Right lobe of liver (tissue), 6 donors: ENCODE data around the gene ENTR1. TPM values are rescaled to one million over a fixed set of nuclear protein-coding genes. Genes with fewer than 3 reads are reported as not detected.

Source experiments
- ATAC-seq, 4 donors: fragments of 200-7000 bp; cut with Tn5 transposase; one replicate each; pipeline ENCODE4 v1.9.1; 2020; ENCODE audit warnings: mild to moderate bottlenecking in 4 of 4, moderate library complexity in 4 of 4
- DNase-seq, 3 donors: peaks; one replicate each; pipeline ENCODE4 v3.0.0-alpha.2; 2020
- H3K27ac ChIP-seq, 3 donors: fragments of 200-600 bp; one replicate each; pipeline ENCODE4 v1.8.0; 2022
- H3K27me3 ChIP-seq, 2 donors: fragments of 200-600 bp; one replicate each; pipeline ENCODE4 v1.8.0; 2022
- H3K36me3 ChIP-seq, 4 donors: fragments of 200-600 bp; sonication (generic) in 1 of 4; one replicate each; pipeline versions ENCODE4 v1.5.1 to v1.8.0; 2017 to 2022; ENCODE audit warnings: control low read depth in 1 of 4
- H3K4me1 ChIP-seq, 4 donors: fragments of 200-600 bp; sonication (generic) in 1 of 4; one replicate each; pipeline versions ENCODE4 v1.5.1 to v1.8.0; 2017 to 2022; ENCODE audit warnings: control low read depth in 1 of 4
- H3K4me3 ChIP-seq, 3 donors: fragments of 200-600 bp; one replicate each; pipeline ENCODE4 v1.8.0; 2022
- H3K9me3 ChIP-seq, 4 donors: fragments of 200-600 bp; sonication (generic) in 1 of 4; one replicate each; pipeline versions ENCODE4 v1.5.1 to v1.8.0; 2017 to 2022; ENCODE audit warnings: control low read depth in 1 of 4
- POLR2A ChIP-seq: fragments of 450-650 bp; IDR thresholded peaks from one replicate; pipeline ENCODE4 v1.6.1; 2017; ENCODE audit warnings: antibody characterized with exemption, mild to moderate bottlenecking
- WGBS: methylation state at CpG from one replicate; pipeline ENCODE4 v1.1.6; 2018; ENCODE audit warnings: low coverage, low lambda C conversion rate; ENCODE audit not compliant: insufficient coverage; ENCODE audit errors: missing lambda C conversion rate; 5-methylcytosine and 5-hydroxymethylcytosine counted together
- intact Hi-C, 2 donors: fragments of 100-400 bp; cut with DNase I; formaldehyde crosslinking; loops; one replicate each; pipeline versions ENCODE4 v1.11.2 to v1.14.1; 2022
- long read RNA-seq: library from polyadenylated mRNA; unstranded; transcript quantifications from one replicate; pipeline ENCODE4 v2.0.0, GENCODE V29; 2019
- total RNA-seq, 6 experiments: library from RNA; depleted of rRNA in 2 of 6; stranded (reverse); fragments of >200 nt in 2 of 6; fragmentation: NEBNext Ultra II Directional in 3 of 6; extraction: Animal tissue kit (Norgen Biotek cat#: 25700) in 3 of 6; gene quantifications; one replicate each; pipeline versions ENCODE4 v1.1.0 to v1.2.4, GENCODE V29; 2016 to 2023
- TF ChIP-seq, protein P1 (sequence below), 4 donors: fragments of 200-600 bp in 3 of 4; fragments of 450-650 bp in 1 of 4; IDR thresholded peaks; one replicate each; pipeline versions ENCODE4 v1.5.1 to v1.8.0; 2016 to 2022; ENCODE audit warnings: antibody characterized with exemption in 4 of 4, mild to moderate bottlenecking in 2 of 4
- donor health status: DM: no; HTN: yes; CAD: no.
- donor health status: DM: no; HTN: no; CAD: no.
- donor health status: DM: no; HTN: no; CAD: no.
- donor health status: DM: no; HTN: yes; CAD: no.
- donor health status: DM: no; HTN: yes; CAD: no.

Gene ENTR1, protein sequence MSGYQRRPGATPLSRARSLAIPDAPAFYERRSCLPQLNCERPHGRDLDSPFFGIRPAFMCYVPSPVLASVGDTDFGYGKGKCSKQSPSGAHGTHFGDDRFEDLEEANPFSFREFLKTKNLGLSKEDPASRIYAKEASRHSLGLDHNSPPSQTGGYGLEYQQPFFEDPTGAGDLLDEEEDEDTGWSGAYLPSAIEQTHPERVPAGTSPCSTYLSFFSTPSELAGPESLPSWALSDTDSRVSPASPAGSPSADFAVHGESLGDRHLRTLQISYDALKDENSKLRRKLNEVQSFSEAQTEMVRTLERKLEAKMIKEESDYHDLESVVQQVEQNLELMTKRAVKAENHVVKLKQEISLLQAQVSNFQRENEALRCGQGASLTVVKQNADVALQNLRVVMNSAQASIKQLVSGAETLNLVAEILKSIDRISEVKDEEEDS
- 10 to 100 TPM; 27.9 to 53.5 (median 35.4) TPM for total RNA-seq
- long read RNA-seq, partial matches to known transcripts = 1 of 2 reads
- long read RNA-seq, other reads (novel, unspliced or antisense) = 1 of 2 reads

DNA sequence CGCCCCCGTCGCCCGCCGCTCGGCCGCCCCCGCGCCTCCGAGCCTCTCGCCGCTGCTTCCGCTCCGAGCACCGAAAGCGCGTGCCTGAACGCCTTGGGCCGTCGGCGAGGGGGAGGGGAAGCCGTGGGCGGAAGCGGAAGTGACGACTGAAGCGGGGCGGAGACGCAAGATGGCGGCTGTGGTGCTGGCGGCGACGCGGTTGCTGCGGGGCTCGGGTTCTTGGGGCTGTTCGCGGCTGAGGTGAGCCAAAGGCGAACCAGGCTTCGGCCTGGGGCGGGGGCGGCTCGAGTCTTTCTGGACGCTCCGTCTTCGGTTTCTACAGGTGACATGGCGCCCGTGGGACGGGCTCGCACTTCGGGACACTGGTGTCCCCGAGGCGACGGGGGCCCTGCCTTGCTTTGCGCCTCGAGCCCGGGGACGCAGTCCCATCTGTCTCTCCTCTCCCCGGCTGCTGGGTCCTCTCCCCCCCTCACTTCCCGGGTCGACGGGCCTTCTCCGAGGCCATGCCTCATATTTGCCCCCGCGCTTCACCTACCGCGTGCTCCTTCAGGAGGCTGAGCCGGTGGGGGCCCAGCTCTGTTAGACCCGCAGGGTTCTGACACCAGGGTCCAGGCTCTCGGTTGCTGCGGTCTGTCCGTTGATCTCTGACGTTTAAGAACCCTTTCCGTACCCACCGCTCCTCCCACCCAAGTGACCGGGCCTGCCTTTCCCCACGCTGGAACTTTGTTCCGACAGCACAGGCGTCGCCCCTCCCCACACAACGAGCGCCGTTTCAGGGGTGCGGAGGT lies at the start of gene ENTR1, which contains the start of gene PMPCA:
TSS of gene ENTR1 (minus strand) at position 115 of the 788 bp plus-strand sequence. CDS start 217 bp downstream, outside the sequence.
TSS of gene PMPCA (plus strand) at position 159 of the 788 bp plus-strand sequence. CDS start at position 170, 11 bp downstream.
- H3K4me3 ChIP-seq = peak within 1 kb of the TSS; percentile 93 to 98 (median 93)
- peak within 1 kb of the TSS; percentile 74 to 86 (median 79) for H3K27ac ChIP-seq
- ATAC-seq = peak; percentile 86 to 94 (median 92)
- no peaks in the 10 kb centered on the region for H3K9me3 ChIP-seq
- WGBS = under 1% methylated on average over 34 of the region's 83 CpGs
- H3K27me3 ChIP-seq = no peaks in the 10 kb centered on the region
- DNase-seq = peak; percentile 94 to 95 (median 95)
- intact Hi-C loops = no loop called here
- H3K4me1 ChIP-seq = peaks cover 0 to 19% (median 8%) of the 10 kb centered on the region in 4 donors
- H3K36me3 ChIP-seq = peaks cover 0 to 51% (median 17%) of the 10 kb centered on the region in 4 donors
- peak; percentile 77 for TF ChIP-seq POLR2A
- TF ChIP-seq, protein P1, sequence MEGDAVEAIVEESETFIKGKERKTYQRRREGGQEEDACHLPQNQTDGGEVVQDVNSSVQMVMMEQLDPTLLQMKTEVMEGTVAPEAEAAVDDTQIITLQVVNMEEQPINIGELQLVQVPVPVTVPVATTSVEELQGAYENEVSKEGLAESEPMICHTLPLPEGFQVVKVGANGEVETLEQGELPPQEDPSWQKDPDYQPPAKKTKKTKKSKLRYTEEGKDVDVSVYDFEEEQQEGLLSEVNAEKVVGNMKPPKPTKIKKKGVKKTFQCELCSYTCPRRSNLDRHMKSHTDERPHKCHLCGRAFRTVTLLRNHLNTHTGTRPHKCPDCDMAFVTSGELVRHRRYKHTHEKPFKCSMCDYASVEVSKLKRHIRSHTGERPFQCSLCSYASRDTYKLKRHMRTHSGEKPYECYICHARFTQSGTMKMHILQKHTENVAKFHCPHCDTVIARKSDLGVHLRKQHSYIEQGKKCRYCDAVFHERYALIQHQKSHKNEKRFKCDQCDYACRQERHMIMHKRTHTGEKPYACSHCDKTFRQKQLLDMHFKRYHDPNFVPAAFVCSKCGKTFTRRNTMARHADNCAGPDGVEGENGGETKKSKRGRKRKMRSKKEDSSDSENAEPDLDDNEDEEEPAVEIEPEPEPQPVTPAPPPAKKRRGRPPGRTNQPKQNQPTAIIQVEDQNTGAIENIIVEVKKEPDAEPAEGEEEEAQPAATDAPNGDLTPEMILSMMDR (IDR thresholded peaks at IDR 0.05) = no peak

DNA sequence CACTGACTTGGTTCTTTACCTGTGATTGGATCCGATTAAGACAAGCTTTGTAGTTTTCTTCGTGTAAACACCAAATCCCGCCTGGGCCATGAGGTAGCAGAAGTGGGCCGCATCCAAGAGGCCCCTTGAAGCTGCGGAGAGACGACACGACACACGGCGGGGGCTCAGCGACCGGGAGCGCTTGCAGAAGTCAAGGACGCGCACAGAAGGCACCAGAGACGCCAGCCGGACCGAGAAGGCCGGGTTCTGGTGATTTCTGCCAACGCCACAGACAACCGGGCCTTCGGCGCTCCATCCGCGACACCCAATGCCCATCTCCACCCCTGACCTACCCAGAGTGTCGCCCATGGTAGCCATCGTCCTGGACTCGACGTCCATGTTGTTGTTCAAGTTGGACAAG lies 49.0 kb upstream of the ENTR1 start:
- H3K36me3 ChIP-seq = peaks cover 36 to 99% (median 73%) of the 10 kb centered on the region in 4 donors
- TF ChIP-seq, protein P1 (IDR thresholded peaks at IDR 0.05) = no peak
- no peak for TF ChIP-seq POLR2A
- intact Hi-C loops = no loop called here
- WGBS = 93% methylated on average over 7 of the region's 28 CpGs
- no peak for DNase-seq
- no peak overlapping the region for H3K4me3 ChIP-seq
- H3K27ac ChIP-seq = no peak overlapping the region
- no peaks in the 10 kb centered on the region for H3K27me3 ChIP-seq
- H3K9me3 ChIP-seq = no peaks in the 10 kb centered on the region
- ATAC-seq = no peak
- no peaks in the 10 kb centered on the region for H3K4me1 ChIP-seq

DNA sequence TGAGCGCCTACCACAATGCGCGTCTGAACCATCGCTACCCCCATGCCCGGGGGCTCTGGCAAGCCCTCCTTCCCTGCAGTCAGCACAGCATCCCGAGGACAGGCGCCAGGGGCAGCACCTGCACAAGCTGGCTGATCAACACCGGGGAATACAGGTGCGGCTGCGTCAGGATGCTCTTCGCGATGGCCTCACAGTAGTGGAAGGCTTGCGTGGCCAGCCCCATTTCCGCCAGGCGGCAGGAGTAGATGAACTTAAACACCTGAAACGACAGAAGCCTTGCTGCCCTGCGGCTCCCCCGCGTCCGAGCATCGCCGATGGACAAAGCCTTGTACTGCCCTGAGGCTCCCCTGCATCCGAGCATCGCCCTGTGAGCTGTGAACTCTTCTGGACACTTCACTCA lies 46.9 kb upstream of the ENTR1 start:
- Histone ChIP-seq H3K4me1 (no peaks in the 10 kb centered on the region), H3K27me3 (no peaks in the 10 kb centered on the region), H3K27ac (no peak overlapping the region), H3K4me3 (no peak overlapping the region), H3K36me3 (peaks cover 33 to 94% (median 67%) of the 10 kb centered on the region in 4 donors), H3K9me3 (no peaks in the 10 kb centered on the region)
- 100% methylated on average over 2 of the region's 24 CpGs for WGBS
- intact Hi-C loops = no loop called here
- DNase-seq (no peak), ATAC-seq (no peak)
- TF ChIP-seq, protein P1 (IDR thresholded peaks at IDR 0.05) = no peak
- TF ChIP-seq POLR2A = no peak

DNA sequence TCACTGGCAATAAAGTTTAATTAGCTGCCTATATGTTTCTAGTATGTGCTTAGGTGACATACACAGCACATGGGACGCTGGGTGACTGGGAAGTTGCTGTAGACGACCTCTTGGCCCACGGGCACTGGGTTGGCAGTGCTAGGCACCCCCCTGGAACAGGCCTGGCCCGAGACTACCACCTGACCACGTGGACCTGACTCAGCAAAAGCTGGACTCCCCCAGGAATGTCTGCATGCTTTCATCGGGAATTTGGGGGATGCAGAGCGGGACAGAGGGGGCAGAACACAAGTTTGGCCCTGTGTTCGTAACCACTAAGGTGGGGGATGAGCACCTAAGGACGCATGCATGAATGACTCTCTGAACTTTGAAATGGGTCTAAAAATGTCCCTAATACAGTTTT lies 45.8 kb upstream of the ENTR1 start:
- no peak for ATAC-seq
- Histone ChIP-seq H3K27ac (no peak overlapping the region), H3K4me3 (no peak overlapping the region), H3K9me3 (no peaks in the 10 kb centered on the region), H3K4me1 (no peaks in the 10 kb centered on the region), H3K27me3 (no peaks in the 10 kb centered on the region), H3K36me3 (peaks cover 33 to 92% (median 68%) of the 10 kb centered on the region in 4 donors)
- intact Hi-C loops = no loop called here
- 83% methylated on average over 2 of the region's 9 CpGs for WGBS
- no peak for DNase-seq
- TF ChIP-seq POLR2A = no peak
- TF ChIP-seq, protein P1 (IDR thresholded peaks at IDR 0.05) = no peak
